HG03135 (cell line): ENCODE results near the gene NPBWR2.

ENCODE experiments used
- ATAC-seq: cut with Tn5 transposase; IDR thresholded peaks from one replicate; pipeline ENCODE4 v1.9.1; 2021; ENCODE audit warnings: mild to moderate bottlenecking, moderate library complexity; ENCODE audit not compliant: unreplicated experiment

The NPBWR2 gene

DNA sequence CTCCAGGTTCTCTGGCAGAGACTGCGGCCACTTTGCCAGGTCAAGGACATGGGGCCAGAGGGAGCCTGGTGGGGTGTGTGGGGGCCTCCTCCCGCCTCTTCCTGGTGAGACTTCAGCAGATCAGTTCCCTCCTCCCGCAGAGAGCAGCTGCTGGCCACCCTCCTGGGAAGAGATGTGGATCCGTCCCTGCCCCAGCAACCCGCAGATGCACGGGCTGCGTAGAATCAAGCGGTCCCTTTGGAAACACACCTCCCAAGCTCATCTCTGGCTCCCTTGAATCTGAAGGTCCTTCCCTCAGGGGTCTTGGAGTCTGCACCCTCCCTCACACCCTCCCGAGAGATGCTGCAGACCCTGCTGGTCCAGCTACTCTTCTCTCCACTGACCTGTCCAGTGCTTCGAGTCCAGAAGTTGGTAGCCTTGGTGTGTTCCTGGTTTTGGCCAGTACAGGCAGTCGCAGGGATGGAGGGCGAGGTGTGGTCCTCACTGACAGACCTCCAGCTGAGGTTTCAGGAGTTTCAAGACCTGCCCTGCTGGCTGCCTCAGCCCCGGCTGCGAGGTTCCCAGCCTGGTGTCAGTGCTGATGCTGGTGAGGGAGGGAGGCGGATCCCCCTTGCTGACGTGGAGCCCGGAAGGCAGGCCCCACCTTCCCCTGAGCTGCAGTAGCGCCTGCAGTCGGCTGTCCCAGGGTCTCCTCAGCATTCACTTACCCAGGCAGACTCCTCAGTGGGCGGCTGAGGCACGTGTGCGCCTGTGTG lies at the start of gene NPBWR2:
TSS of gene NPBWR2 (minus strand) at position 585 of the 755 bp plus-strand sequence. CDS start 734 bp downstream, outside the sequence.
- ATAC-seq = no peak

DNA sequence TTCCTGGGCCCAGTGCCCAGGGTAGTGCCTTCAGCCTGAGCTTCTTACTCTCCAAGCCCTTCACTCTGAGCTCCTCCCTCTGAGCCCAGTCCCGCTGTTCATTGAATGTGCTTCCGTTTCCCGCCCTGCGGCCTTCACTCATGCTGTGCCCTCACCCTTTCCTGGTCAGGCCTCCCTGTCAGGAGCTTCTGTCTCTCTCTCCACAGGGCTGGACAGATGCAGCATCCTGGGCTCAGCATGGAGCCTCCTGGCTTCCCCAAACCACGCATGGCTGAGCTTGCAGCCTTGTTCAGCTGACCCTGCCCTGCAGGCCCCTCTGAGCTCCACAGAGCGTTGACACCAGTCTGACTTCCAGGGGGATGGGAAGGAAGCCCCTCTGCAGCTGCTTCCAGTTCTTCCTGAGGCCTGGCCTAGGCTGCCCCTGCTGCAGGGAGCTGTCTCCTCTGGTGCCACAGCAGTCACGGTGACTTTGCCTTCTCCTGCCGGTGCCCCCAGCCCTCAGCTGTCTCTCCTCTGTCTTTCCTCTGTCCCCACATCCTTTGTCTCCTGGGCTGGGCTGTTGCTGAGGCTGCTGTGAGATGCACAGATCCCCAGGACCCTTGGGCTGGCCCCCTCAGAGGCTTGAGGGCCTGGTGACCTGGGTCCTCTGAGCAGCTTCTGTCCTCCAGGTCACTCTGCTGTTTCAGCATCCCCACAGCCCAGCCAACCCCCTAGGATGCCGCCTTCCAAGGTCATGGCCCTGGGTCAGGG lies 48.9 kb upstream of the NPBWR2 start:
- no peak for ATAC-seq

DNA sequence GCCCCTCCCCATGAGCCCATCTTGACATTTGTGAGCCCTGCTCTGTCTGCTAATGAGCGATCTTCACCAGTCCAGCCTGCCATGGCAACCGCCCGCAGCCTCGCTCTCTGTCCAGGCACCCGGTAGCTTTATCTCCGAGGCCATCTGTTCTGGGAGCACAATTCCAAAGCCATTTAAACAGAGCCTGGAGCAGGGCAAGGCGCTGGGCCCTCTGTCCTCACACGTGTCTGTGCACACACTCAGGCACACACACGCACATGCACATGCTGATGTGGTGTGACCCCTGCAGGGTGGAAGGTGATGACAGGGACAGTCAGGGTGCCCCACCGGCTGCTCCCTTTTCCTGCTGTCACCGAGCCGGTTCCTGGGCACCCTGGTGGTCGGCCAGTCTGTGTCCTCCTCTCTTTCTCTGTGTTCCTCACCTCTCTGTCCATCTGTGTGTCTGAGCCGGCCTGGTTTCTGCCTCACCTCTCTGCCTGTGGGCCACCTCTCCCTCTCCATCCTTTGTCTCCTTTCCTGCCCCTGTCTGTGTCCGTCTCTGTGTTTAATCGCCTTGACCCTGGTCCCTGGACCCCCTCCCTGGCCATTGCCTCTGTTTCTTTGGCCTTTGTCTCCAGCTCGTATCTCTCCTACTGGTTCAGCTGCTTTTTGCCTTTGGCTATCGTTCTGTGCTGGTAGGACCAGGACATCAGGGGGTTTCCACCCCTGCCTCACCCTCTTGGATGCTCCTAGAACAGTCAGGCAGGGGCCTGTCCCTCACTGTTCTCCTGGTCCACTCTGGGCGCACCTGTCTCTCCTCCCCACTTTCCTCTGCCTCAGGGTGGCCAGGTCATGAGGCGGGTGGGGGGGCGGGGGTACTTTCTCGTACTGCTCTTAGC lies 48.1 kb upstream of the NPBWR2 start:
- no peak for ATAC-seq

- ATAC-seq = no peak
Measured at GRCh38 chr20:64154590-64155257, 47.4 kb upstream of the NPBWR2 start.

- ATAC-seq = no peak
Measured at GRCh38 chr20:64153861-64154589, 46.7 kb upstream of the NPBWR2 start.

DNA sequence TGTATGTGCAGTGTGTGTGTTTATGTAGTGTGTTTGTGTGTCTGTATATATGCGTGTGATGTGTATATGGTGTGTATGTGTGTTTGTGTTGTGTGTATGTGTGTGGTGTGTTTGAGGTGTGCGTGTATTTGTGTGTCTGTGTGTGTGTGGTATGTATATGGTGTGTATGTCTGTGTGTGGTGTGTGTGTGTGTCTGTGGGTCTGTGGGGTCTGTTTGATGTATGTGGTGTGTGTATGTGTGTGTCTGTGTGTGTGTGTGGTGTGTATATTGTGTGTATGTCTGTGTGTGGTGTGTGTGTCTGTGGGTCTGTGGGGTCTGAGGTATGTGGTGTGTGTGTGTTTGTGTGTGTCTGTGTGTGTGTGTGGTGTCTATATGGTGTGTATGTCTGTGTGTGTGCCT lies 46.0 kb upstream of the NPBWR2 start:
- ATAC-seq = no peak

DNA sequence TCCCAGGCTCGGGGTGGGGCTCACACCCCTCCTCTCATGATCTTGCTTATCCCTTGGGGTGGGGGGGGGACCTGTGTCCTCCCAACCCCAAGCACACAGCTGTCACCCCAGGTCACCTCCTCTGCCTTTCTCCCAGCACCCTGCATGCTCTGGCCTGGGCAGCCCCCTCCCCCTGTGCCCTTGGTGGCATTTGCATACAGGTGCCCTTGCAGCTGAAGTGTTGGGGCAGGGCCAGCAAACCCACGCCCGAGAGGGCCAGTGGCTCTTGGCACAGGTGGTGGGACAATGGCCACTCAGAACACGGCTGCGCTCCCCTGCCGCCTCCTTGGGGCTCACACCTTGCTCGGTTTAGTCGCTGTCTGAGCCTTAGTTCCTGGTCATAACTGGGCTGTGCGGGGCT lies 45.5 kb upstream of the NPBWR2 start:
- no peak for ATAC-seq

DNA sequence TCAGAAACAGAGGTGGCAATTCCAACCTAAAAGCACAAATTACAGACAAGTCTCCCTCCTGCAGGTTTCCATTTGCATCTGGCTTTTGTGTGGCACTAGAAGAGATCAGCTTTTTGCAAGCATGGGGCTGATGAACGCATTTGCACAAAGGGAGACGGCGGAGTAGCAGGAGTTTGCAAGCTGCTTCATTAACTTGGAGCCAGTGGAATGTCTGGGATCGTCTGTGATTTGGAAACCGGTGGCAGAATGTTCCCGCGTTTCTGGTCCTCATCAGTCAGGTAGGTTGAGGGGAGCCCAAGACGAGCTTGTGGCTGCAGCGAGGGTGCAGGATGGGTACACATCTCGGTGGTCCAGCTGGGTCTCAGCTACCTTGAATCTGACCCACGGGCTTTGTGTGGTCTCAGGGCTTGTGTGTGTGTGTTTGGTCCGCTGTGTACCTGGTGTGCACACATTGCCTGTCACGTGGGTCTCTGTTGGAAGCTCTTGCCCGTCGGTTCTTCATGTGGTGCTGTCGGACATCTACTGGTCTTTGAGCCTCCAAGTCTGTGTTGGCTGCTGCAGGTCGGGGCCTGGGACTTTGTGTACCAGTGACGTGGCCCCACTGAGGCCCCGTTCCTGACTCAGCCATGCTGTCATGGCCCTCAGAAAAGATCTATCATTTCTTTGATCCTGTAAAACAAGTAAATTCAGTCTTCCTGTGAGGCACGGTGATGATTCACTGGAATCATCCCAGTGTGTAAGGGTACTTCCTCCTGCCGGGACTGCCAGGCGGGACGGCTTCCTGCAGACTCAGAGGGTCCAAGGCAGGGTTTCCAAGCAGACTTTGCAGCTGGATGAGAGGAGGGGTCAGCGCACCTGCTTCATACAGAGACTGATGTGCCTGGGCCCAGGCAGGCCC lies 44.5 kb upstream of the NPBWR2 start:
- no peak for ATAC-seq

GRCh38 chr20:64150756-64151632 lies 43.6 kb upstream of the NPBWR2 start:
- no peak for ATAC-seq

- no peak for ATAC-seq
Measured at GRCh38 chr20:64149809-64150560, 42.6 kb upstream of the NPBWR2 start.

- no peak for ATAC-seq
Measured at GRCh38 chr20:64149141-64149540, 41.8 kb upstream of the NPBWR2 start.

GRCh38 chr20:64148581-64148980 lies 41.2 kb upstream of the NPBWR2 start:
- no peak for ATAC-seq

DNA sequence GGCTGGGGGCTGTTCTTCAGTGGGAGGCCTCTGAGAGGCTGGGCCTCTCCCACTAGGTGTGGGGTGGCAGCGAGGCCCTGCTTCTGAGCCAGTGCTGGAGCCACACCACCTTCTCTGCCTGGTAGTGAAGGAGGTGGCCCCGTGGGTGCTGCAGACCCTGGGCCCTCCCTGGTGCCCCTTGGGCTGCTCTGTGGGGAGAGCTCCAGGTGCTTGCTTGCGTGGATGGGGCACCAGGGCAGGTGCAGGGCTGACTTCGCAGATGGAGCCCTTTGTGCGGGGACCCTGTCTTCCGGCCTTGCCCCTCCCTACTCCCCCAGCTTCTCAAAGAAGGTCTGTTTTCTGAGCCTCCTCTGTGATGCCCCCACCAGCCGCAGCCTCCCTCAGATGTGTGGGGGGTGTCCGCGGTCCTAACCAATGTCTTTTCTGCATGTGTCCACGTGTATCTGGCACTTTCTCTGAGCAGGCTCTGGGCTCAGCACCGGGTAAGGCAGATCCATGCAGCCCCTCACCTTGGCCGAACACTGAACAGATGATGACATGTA lies 39.6 kb upstream of the NPBWR2 start:
- ATAC-seq = no peak

- ATAC-seq = no peak
Measured at GRCh38 chr20:64146301-64146935, 39.1 kb upstream of the NPBWR2 start.

DNA sequence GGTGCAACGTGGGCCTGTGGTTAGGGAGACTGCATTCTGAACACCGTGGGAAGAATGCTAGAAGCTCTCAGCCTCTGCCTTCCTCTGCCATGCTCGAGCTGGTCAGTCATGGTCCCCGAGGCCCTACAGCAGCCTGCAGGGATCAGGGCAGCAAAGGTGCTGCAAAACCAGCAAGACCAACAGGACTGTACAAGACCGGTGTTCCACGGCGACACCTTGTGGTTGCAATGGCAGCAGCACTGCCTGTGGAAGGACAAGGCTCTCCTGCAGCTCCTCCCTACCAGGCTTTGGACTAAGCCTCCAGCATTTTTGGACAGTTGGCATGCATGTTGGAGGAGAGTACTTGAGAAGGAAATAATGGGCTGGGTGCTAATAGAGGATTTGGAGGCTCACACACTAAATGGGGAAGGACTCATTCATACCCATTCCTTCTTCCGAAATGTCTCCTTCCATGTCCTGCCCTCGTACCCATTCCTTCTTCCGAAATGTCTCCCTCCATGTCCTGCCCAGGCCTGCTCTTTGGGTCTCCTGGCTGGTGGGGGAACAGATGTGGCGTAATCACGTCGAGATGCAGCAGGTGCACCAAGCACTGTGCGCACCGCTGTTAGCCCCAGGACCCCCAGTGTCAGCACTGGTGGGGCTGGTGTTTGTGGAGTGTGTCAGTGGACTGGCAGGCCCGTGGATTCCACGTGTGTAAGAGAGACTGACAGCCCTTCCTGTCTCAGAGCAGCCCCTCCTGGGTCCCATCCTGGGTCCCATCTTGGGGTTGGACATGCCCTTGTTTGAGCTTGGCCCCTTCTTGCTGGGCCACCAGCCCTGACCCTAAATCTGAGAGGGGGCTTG lies 38.3 kb upstream of the NPBWR2 start:
- no peak for ATAC-seq
